NCI-H2029 treated with DMSO at 0.1 percent for 48 hours (cell line): Measurements from ENCODE around the gene ANXA3.

Experiments used
- DNase-seq: peaks from one replicate; lab custom pipeline; 2025; lab: John Stamatoyannopoulos, UW

ANXA3 gene

DNA sequence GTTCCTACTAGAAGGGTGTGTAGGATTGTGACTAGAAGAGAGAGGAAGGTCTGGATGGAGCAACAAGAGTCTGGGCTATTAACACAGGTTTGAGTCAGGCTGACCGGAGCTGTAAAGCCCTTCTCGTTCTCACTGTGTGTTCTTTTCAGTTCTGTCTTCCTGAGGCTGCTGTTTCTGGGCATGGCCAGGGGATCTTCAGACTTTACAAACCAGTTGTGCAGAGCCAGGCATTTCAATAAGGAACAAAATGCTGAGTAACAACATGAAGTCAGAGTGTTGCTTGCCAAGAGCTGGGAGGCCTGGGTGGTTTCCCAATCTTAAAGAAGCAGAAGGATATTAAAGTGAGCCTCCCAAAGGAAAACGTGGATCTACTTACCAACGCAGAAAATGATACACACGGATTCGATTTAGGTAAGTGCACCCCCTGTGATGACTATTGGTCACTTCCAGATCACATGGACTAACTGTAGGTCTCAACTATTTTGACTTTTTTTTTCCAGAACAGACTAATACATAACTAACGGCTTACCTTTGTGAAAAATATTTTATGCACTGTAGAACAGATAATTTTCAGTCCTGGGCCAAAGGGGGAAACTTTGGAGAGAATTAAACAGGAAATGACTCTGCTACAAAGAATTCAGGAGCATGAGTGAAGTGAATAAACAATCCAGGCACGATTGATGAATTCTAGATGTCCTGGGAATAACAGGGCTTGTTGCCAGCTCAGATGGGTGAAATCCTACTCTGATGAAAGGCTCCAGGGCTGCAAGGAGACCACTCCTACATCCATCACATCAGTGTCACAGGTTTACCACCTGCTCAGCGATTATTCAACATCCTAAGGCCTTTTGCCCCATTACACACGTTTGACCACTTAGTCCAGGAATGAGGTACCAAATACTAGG is 94.5 kb downstream of the ANXA3 start:
- DNase-seq = no peak

GRCh38 chr4:78647272-78647671 is 95.7 kb downstream of the ANXA3 start:
- no peak for DNase-seq

- DNase-seq = no peak
Observed at GRCh38 chr4:78648640-78649363, 97.2 kb downstream of the ANXA3 start.

GRCh38 chr4:78650106-78651024 is 98.8 kb downstream of the ANXA3 start:
- DNase-seq = no peak

- DNase-seq = no peak
Observed at GRCh38 chr4:78651250-78651860, 99.8 kb downstream of the ANXA3 start.

DNA sequence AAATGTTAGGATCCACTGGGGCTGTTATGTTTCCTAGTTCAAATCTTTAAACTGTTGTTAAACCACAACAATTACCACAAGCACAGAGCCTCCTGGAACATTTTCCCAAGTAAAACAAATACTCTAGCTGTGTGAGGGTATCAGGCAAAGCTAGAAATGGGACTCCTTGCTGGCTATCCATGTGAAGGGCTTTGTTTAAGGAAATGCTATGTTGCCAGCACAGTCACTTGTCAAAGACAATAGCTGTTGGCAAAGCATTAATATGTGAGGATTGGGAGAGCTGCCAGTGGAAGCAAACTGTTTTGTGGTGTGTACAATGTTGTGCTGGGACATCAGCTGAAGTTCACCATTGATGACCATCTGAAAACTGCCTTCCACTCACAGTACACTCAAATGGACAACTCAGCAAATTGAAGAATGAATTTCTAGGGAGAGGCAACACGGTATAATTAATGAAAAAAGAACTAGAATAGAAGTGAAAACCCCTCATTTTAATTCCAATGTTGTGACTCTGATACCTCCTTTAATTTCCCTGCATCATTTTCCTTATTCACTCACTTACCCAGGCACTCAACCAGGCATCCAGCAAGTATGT is 100.8 kb downstream of the ANXA3 start:
- peak; percentile 84 for DNase-seq

- DNase-seq = no peak
Observed at GRCh38 chr4:78653655-78654054, 102.1 kb downstream of the ANXA3 start.

GRCh38 chr4:78654807-78655206 is 103.2 kb downstream of the ANXA3 start:
- no peak for DNase-seq

DNA sequence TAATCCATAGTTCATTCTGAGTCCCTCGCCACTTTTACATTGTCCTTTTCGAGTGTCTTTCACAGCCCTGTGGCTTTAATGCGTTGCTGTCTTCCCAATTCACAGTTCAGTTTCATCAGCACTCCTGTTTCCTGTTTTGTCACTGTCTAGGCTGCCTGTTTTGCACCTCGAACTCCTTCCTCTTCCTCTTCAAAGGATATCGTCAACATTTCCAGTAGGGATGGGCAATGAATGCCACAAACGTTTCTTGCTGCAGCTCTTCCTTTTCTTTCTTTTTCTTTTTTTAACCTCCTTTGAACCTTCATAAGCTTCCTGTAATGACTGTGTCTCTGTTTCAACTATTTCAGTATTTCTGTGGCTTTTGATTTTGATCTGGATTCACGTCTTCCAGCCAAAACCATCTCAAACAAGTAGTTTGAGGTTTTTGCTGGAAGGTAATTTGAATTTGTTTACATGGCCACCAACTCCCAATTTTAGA is 105.4 kb downstream of the ANXA3 start:
- DNase-seq = no peak

GRCh38 chr4:78659264-78659663 is 107.7 kb downstream of the ANXA3 start:
- no peak for DNase-seq

DNA sequence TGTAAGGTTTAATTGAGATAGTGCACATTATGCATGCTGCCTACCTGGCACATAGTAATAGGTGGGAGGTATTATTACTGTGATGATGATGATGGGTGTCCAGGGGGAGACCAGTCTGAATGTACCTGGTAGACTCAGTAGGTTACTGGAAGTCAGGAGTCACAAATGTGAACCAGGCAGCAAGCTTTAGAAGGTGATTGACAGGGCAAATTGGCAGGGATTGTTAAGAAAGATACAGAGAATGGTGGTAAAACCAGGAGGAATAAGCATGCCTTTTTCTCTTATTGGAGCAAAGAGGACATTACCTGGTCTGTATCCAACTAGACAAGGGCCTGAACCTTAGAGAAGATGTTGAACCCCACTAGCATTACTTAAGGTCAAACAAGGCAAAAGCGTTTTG is 108.1 kb downstream of the ANXA3 start:
- no peak for DNase-seq
